Measurements from ENCODE around the gene XRCC4.

Gene XRCC4

GRCh38 chr5:83392766-83393503, 315.6 kb downstream of the XRCC4 start:
- no peak for DNase-seq

GRCh38 chr5:83393504-83393866, 316.1 kb downstream of the XRCC4 start:
- DNase-seq, result no peak

GRCh38 chr5:83394190-83394589, 316.8 kb downstream of the XRCC4 start:
- DNase-seq, result no peak

GRCh38 chr5:83396662-83397061, 319.3 kb downstream of the XRCC4 start:
- no peak for DNase-seq

GRCh38 chr5:83397658-83398057, 320.3 kb downstream of the XRCC4 start:
- no peak for DNase-seq

GRCh38 chr5:83400241-83400640, 322.9 kb downstream of the XRCC4 start:
- DNase-seq, result no peak

GRCh38 chr5:83400701-83401100, 323.4 kb downstream of the XRCC4 start:
- DNase-seq, result no peak

- DNase-seq, result peak in 3 of 4 experiments; percentile 26 to 28 (median 28)
Measured at GRCh38 chr5:83401122-83401731, 323.9 kb downstream of the XRCC4 start.

- peak in 2 of 4 experiments; percentile 7 to 11 for DNase-seq
Measured at GRCh38 chr5:83401775-83402174, 324.4 kb downstream of the XRCC4 start.
